GM23338 (cell line): ENCODE data around the gene REC8.

Source experiments
- CTCF ChIP-seq, 2 experiments: fragments of 200-600 bp in 1 of 2; sonication (generic) in 1 of 2; conservative IDR thresholded peaks; 2 replicates each; pipeline versions ENCODE4 v1.5.1 to v1.6.1; 2016 to 2017; ENCODE audit warnings: antibody characterized with exemption in 2 of 2, low read depth in 2 of 2, mild to moderate bottlenecking in 2 of 2, moderate library complexity in 1 of 2
- EZH2phosphoT487 ChIP-seq: fragments of 200-600 bp; sonication (generic); IDR thresholded peaks from one replicate; pipeline ENCODE4 v1.8.1; 2018; ENCODE audit warnings: antibody characterized with exemption; ENCODE audit not compliant: unreplicated experiment

- TF ChIP-seq CTCF (conservative IDR thresholded peaks at IDR 0.05; ENCODE audit: low read depth in 2 of 2) (no peak), EZH2phosphoT487 (no peak)
Observed at GRCh38 chr14:24172871-24173281, 996 bp downstream of the REC8 start.
